ENCODE results near the gene SIRPD. TPM values are rescaled to one million over a fixed set of nuclear protein-coding genes. Genes with fewer than 3 reads are reported as not detected.
A peak's percentile ranks its signal among the peaks of the same experiment; 100 is the strongest.
"Not testable (repeated sequence)": the region's sequence is repeated elsewhere in the genome, so short reads cannot be mapped to it uniquely, and the experiment has no call there.

SIRPD gene
- total RNA-seq: not detected in 2 replicates
- not detected for polyA plus RNA-seq (2012)

GRCh38 chr20:1557605-1558004 lies at the start of gene SIRPD:
Gene SIRPD, minus strand, starts transcription at chr20:1557705. Its CDS starts 52 bp downstream, at chr20:1557653.
- no peak for DNase-seq (ENCODE audit: low read depth)

- no peak for DNase-seq (ENCODE audit: low read depth)
Observed at GRCh38 chr20:1600736-1601135, 43.2 kb upstream of the SIRPD start.

GRCh38 chr20:1595333-1595732 lies 37.8 kb upstream of the SIRPD start:
- DNase-seq (ENCODE audit: low read depth): no peak

GRCh38 chr20:1588533-1589460 lies 31.3 kb upstream of the SIRPD start:
- DNase-seq (ENCODE audit: low read depth): no peak

GRCh38 chr20:1587781-1588532 lies 30.5 kb upstream of the SIRPD start:
- no peak for DNase-seq (ENCODE audit: low read depth)

GRCh38 chr20:1579488-1579887 lies 22.0 kb upstream of the SIRPD start:
- no peak for DNase-seq (ENCODE audit: low read depth)

- no peak for DNase-seq (ENCODE audit: low read depth)
Observed at GRCh38 chr20:1577906-1578305, 20.4 kb upstream of the SIRPD start.

- not testable (repeated sequence) for DNase-seq (ENCODE audit: low read depth)
Observed at GRCh38 chr20:1577313-1577712, 19.8 kb upstream of the SIRPD start.

GRCh38 chr20:1576641-1577040 lies 19.1 kb upstream of the SIRPD start:
- no peak for DNase-seq (ENCODE audit: low read depth)

GRCh38 chr20:1576003-1576402 lies 18.5 kb upstream of the SIRPD start:
- not testable (repeated sequence) for DNase-seq (ENCODE audit: low read depth)

GRCh38 chr20:1571583-1571982 lies 14.1 kb upstream of the SIRPD start:
- DNase-seq (ENCODE audit: low read depth): not testable (repeated sequence)

- peak; percentile 3 for DNase-seq (ENCODE audit: low read depth)
Observed at GRCh38 chr20:1569415-1569881, 11.9 kb upstream of the SIRPD start.

GRCh38 chr20:1568163-1568490 lies 10.6 kb upstream of the SIRPD start:
- no peak for DNase-seq (ENCODE audit: low read depth)

- DNase-seq (ENCODE audit: low read depth): no peak
Observed at GRCh38 chr20:1567392-1568162, 10.1 kb upstream of the SIRPD start.

- DNase-seq (ENCODE audit: low read depth): no peak
Observed at GRCh38 chr20:1566701-1567100, 9.2 kb upstream of the SIRPD start.

- DNase-seq (ENCODE audit: low read depth): no peak
Observed at GRCh38 chr20:1565461-1565860, 8.0 kb upstream of the SIRPD start.

- DNase-seq (ENCODE audit: low read depth): no peak
Observed at GRCh38 chr20:1563598-1563997, 6.1 kb upstream of the SIRPD start.

GRCh38 chr20:1562622-1563021 lies 5.1 kb upstream of the SIRPD start:
- DNase-seq (ENCODE audit: low read depth): no peak

GRCh38 chr20:1561350-1561749 lies 3.8 kb upstream of the SIRPD start:
- DNase-seq (ENCODE audit: low read depth): no peak

- no peak for DNase-seq (ENCODE audit: low read depth)
Observed at GRCh38 chr20:1555952-1556351, 1.6 kb downstream of the SIRPD start.

- DNase-seq (ENCODE audit: low read depth): no peak
Observed at GRCh38 chr20:1539816-1540419, 17.6 kb downstream of the SIRPD start.

Data from myocyte (in vitro differentiated cells).